Measurements from ENCODE around the gene PARD3. TPM values are rescaled to one million over a fixed set of nuclear protein-coding genes. Genes with fewer than 3 reads are reported as not detected.
"Not testable (repeated sequence)": the region's sequence is repeated elsewhere in the genome, so short reads cannot be mapped to it uniquely, and the experiment has no call there.

Gene PARD3
- total RNA-seq, 2 donors from 2014 or later = 32.0 to 61.9 TPM

DNA sequence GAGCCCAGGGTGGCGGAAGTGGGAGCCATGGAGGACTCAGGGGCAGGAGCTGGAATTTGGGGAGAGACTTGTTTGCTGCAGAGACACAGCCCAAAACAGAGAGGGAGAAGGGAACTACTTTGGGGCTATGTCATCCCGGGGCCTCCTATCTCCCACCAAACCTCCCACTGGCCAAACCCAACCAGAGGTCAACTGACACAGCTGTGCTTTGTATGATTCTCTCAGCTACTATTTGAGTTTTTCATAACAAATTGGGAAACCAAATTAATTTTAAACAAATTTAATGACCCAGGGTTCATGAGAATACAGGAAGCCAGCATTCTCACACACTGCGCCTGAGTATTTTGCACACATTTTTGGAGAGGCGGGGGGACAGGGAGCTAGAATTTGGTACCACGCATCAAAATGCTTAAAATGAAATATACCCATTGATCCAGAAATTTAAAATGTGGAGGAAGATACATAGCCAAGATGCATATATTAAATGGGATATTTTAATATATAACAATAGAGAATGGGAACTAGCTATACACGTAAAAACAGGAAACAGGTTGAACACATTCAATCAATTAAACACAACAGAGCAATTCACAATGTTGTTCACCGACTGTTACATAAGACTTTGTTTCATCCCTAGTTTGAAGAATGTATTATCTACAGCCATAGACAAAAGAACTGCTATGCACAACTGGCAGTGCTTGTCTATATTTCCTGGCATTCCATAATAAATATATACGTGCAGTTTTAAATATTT lies 105.3 kb downstream of the PARD3 start:
- DNase-seq (ENCODE audit: low spot score) = no peak
- Histone ChIP-seq H3K36me3 (no peaks in the 10 kb centered on the region), H3K9me3 (no peaks in the 10 kb centered on the region), H3K27me3 (replicated peaks; ENCODE audit: insufficient read depth) (no peaks in the 10 kb centered on the region), H3K4me3 (no peak overlapping the region), H3K4me1 (replicated peaks) (no peaks in the 10 kb centered on the region), H3K27ac (no peak overlapping the region)
- TF ChIP-seq POLR2A (IDR thresholded peaks at IDR 0.05) = no peak
- TF ChIP-seq, protein P1, sequence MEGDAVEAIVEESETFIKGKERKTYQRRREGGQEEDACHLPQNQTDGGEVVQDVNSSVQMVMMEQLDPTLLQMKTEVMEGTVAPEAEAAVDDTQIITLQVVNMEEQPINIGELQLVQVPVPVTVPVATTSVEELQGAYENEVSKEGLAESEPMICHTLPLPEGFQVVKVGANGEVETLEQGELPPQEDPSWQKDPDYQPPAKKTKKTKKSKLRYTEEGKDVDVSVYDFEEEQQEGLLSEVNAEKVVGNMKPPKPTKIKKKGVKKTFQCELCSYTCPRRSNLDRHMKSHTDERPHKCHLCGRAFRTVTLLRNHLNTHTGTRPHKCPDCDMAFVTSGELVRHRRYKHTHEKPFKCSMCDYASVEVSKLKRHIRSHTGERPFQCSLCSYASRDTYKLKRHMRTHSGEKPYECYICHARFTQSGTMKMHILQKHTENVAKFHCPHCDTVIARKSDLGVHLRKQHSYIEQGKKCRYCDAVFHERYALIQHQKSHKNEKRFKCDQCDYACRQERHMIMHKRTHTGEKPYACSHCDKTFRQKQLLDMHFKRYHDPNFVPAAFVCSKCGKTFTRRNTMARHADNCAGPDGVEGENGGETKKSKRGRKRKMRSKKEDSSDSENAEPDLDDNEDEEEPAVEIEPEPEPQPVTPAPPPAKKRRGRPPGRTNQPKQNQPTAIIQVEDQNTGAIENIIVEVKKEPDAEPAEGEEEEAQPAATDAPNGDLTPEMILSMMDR (IDR thresholded peaks at IDR 0.05) = no peak
- TF ChIP-seq POLR2AphosphoS5 (IDR thresholded peaks at IDR 0.05) = no peak
- 79% methylated on average over 8 of the region's 8 CpGs for WGBS
- intact Hi-C loops (cut with DNase I) = no loop called here

DNA sequence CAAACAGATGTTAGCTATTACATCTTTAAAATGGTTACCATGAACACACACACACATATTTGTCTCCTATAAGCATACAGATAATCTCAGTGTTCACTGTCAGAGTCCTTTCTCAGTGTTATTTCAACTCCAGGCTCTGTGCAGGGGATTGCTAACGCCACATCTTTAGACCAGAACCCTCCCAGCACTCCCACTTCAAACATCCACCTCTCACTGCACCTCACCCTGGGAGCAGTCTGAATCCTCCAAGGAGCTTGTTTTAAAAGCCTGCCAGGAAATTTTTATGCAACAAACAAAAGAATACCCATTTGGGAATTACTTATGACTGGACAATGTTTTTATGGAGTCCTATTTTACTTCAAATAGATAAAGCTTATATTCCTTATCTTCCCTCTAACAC lies 107.4 kb downstream of the PARD3 start:
- H3K9me3 ChIP-seq = no peaks in the 10 kb centered on the region
- intact Hi-C loops (cut with DNase I) = no loop called here
- H3K27me3 ChIP-seq (replicated peaks; ENCODE audit: insufficient read depth) = no peaks in the 10 kb centered on the region
- H3K27ac ChIP-seq = no peak overlapping the region
- H3K36me3 ChIP-seq = no peaks in the 10 kb centered on the region
- WGBS = 67% methylated on average over 1 of the region's 1 CpG
- no peak overlapping the region for H3K4me3 ChIP-seq
- TF ChIP-seq POLR2AphosphoS5 (IDR thresholded peaks at IDR 0.05) (no peak), POLR2A (IDR thresholded peaks at IDR 0.05) (no peak)
- TF ChIP-seq, protein P1 (IDR thresholded peaks at IDR 0.05) = no peak
- no peaks in the 10 kb centered on the region for H3K4me1 ChIP-seq (replicated peaks)
- no peak for DNase-seq (ENCODE audit: low spot score)

DNA sequence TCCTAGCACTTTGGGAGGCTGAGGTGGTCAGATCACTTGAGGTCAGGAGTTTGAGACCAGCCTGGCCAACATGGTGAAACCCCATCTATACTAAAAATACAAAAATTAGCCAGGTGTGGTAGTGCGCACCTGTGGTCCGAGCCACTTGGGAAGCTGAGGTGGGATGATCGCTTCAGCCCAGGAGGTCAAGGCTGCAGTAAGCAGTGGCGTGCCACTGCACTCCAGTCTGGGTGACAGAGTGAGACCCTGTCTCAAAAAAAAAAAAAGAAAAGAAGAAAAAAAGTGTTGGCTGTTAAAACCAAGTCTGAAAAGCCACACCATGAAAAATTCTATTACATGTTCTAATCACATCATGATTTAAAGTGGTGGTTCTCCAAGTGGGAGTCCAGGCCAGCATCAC lies 108.1 kb downstream of the PARD3 start:
- H3K4me1 ChIP-seq (replicated peaks); intact Hi-C loops (cut with DNase I); H3K9me3 ChIP-seq; H3K4me3 ChIP-seq; DNase-seq (ENCODE audit: low spot score); H3K27ac ChIP-seq; H3K27me3 ChIP-seq (replicated peaks; ENCODE audit: insufficient read depth); H3K36me3 ChIP-seq: not testable (repeated sequence)
- WGBS = 94% methylated on average over 4 of the region's 4 CpGs

DNA sequence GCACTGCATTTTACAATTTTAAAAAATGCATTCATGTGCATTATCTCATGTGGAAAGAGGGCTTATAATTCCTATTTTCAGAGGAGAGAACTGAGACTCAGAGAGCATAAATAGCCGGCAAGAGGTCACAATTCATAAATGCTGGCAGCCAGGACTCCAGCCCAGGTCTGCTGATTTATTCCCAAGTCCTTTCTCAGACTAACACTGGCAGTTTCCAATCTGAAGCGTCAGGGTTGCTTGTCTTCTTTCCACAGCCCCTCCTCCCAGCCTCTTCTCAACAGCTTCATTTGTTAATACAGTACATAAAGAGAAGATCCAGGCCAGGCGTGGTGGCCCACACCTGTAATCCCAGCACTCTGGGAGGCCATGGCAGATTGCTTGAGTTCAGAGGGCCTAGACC lies 108.9 kb downstream of the PARD3 start:
- no peaks in the 10 kb centered on the region for H3K27me3 ChIP-seq (replicated peaks; ENCODE audit: insufficient read depth)
- no peaks in the 10 kb centered on the region for H3K4me1 ChIP-seq (replicated peaks)
- intact Hi-C loops (cut with DNase I) = no loop called here
- H3K4me3 ChIP-seq = no peak overlapping the region
- TF ChIP-seq, protein P1 (IDR thresholded peaks at IDR 0.05) = no peak
- TF ChIP-seq POLR2AphosphoS5 (IDR thresholded peaks at IDR 0.05) (no peak), POLR2A (IDR thresholded peaks at IDR 0.05) (no peak)
- no peaks in the 10 kb centered on the region for H3K9me3 ChIP-seq
- H3K27ac ChIP-seq = no peak overlapping the region
- no peaks in the 10 kb centered on the region for H3K36me3 ChIP-seq
- no peak for DNase-seq (ENCODE audit: low spot score)
- WGBS = 59% methylated on average over 3 of the region's 3 CpGs

DNA sequence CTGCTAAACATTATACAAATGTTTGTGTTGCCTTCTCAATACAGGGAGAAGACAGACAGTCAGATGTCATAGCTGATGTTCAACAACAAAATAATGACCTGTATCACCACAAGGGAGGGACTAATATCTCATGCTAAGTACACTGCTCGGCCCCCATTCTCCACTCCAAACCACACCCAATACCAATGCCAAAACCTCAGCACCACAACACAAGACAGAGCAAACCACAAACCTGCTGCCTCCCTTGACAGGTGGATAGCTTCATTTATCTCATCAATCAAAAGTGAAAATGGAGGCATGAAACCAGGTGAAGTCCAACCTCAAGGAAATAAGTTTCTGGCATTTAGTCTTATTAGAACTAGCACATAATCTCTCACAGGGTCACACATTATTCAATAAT lies 109.5 kb downstream of the PARD3 start:
- Histone ChIP-seq H3K4me1 (replicated peaks) (no peaks in the 10 kb centered on the region), H3K27ac (no peak overlapping the region)
- intact Hi-C loops (cut with DNase I) = no loop called here

More for the DNA sequence above, 109.5 kb downstream of the PARD3 start:
- no peak for DNase-seq (ENCODE audit: low spot score)
- TF ChIP-seq POLR2AphosphoS5 (IDR thresholded peaks at IDR 0.05) (no peak), POLR2A (IDR thresholded peaks at IDR 0.05) (no peak)
- TF ChIP-seq, protein P1 (IDR thresholded peaks at IDR 0.05) = no peak
- Histone ChIP-seq H3K27me3 (replicated peaks; ENCODE audit: insufficient read depth) (no peaks in the 10 kb centered on the region), H3K4me3 (no peak overlapping the region), H3K9me3 (no peaks in the 10 kb centered on the region), H3K36me3 (no peaks in the 10 kb centered on the region)
- WGBS = 64% methylated on average over 1 of the region's 1 CpG
